Transverse colon (tissue), 3 donors: ENCODE results near the gene GOLGA8A.

Source experiments
- EP300 ChIP-seq: sonication (generic); formaldehyde crosslinking; IDR thresholded peaks from one replicate; pipeline ENCODE4 v1.6.1; 2017; ENCODE audit warnings: antibody characterized with exemption, low read depth
- POLR2A ChIP-seq: fragments of 450-650 bp; IDR thresholded peaks from one replicate; pipeline ENCODE4 v1.6.1; 2016; ENCODE audit warnings: antibody characterized with exemption, mild to moderate bottlenecking, moderate library complexity
- TF ChIP-seq, protein P1 (sequence below), 5 experiments: fragments of 200-600 bp in 3 of 5; fragments of 450-650 bp in 2 of 5; sonication (generic) in 3 of 5; IDR thresholded peaks; 1 replicate in 2 of 5; 2 replicates in 3 of 5; pipeline ENCODE4 v1.5.1; 2016 to 2017; ENCODE audit warnings: antibody characterized with exemption in 5 of 5, inconsistent platforms in 3 of 5, mild to moderate bottlenecking in 2 of 5, moderate library complexity in 1 of 5

GRCh38 chr15:34456658-34457057 lies 19.1 kb upstream of the GOLGA8A start:
- TF ChIP-seq EP300 (no peak), POLR2A (no peak)
- TF ChIP-seq, protein P1, sequence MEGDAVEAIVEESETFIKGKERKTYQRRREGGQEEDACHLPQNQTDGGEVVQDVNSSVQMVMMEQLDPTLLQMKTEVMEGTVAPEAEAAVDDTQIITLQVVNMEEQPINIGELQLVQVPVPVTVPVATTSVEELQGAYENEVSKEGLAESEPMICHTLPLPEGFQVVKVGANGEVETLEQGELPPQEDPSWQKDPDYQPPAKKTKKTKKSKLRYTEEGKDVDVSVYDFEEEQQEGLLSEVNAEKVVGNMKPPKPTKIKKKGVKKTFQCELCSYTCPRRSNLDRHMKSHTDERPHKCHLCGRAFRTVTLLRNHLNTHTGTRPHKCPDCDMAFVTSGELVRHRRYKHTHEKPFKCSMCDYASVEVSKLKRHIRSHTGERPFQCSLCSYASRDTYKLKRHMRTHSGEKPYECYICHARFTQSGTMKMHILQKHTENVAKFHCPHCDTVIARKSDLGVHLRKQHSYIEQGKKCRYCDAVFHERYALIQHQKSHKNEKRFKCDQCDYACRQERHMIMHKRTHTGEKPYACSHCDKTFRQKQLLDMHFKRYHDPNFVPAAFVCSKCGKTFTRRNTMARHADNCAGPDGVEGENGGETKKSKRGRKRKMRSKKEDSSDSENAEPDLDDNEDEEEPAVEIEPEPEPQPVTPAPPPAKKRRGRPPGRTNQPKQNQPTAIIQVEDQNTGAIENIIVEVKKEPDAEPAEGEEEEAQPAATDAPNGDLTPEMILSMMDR (IDR thresholded peaks at IDR 0.05) = no peak
